ENCODE measurements around the gene LRRC28.

LRRC28 gene

GRCh38 chr15:99402014-99402729 is 150.9 kb downstream of the LRRC28 start:
- ATAC-seq, result no peak

DNA sequence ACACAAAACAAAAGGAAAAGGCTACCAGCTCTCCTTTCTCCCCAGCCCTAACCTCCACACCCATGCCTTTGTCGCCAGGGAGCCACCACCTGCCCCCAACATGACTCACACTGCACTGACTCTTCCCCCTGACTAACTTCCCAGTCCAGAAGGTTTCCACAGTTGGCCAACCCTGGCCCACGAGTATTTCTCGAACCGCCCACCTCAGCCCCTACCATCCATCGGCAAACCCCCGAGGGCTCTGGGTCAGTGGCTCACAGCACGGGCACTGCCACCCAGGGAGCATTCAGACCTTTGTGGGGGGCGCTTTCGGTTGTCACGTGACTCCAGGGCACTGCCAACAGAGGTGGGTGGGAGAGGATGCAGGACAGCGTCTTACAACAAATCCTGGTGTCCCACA is 152.3 kb downstream of the LRRC28 start:
- ATAC-seq, result no peak

DNA sequence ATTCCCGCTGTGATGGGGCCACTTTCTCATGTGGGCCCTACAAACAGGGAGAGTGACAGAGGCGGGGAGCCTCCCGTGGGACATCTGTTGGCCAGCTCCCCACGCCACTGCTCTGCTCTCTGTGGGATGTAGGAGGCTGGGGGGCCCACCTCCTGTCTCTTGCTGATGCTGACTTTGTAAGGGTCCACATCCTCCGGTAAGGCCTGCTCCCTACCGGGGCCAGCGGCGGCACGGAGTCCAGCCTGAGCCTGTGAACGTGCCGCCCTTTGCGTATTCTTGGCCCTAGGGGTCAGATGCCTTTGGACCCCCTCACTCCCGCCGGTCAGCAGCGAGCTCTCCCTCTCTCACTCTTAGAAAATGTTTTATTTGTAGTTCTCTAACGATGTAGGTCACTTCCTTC is 153.2 kb downstream of the LRRC28 start:
- no peak for ATAC-seq

GRCh38 chr15:99406120-99406519 is 154.8 kb downstream of the LRRC28 start:
- no peak for ATAC-seq

DNA sequence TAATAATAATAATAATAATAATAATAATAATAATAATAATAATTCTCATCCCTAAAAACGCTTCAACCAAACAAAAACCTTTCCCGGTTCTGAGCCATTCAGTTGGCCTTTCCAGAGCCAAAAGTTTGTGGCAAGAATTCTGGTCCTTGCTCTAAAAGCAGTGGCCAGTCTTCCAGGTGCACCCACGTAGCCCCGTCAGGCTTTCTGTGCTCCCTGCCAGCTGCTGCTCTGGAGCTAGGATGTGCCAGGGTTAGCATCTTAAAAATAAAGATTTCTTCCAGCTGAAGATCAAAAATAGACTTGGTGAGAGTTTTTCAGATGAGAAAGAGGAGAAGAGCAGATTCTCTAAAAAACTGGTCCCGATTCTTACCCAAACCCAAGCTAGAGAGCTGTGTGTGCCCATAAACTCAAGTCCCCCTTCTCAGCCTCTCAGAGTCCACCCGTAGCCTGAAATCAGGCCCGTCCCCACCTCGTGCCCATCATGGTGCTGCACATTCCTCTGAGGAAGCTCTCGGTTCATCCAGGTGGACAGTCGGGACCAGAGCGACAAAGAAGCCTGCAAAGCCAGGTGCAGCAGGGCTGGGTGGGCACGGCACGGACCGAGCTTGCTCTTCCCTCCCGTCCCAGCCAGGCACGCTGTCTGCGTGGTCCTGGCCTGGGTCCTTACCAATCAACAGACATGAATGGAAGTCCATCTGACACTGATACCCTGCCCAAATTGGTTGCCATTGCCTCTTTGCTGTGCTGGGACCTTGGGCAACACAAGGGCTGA is 155.6 kb downstream of the LRRC28 start:
- no peak for ATAC-seq

GRCh38 chr15:99407716-99408115 is 156.4 kb downstream of the LRRC28 start:
- ATAC-seq, result no peak

DNA sequence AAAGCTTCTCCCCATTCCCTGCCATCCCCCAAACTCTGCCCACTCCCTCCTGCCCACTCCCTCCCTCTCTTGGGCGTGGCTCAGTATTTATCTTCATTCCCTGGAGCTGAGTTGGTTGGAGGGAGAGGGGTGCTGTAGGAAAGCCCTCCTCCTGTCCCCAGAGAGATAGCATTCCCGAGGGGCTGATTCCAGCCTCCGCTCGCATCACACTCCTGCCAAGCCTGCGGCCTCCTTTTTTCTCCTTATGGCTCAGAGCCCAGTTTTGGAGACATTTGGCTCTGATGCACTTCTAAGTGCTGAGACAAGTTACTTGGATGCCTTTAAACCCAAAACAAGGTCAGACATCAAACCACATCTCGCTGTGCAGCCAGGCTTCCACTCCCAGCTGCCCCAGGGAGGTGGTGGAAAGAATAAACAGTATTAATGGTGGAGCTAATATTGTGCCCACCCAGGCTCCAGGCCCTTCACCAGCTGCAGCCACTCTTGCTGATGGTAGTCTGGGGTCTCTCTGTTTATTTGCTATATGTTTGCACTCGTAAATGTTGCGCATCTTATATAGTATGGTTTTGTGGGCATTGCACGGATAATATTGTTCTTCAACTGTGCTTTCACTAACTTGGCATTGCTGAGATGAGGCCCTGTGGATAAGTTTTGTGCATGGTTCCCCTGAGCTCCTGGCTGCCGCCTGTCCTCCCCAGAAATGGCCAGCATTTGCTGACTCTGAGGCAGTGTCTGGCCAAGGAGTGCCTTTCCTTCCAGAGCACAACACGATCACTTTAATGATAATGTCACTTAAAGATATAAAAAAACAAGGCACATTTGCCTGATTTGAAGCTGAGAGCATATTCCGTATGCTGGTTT is 157.2 kb downstream of the LRRC28 start:
- no peak for ATAC-seq

GRCh38 chr15:99409097-99409473 is 157.8 kb downstream of the LRRC28 start:
- no peak for ATAC-seq

GRCh38 chr15:99409560-99409959 is 158.3 kb downstream of the LRRC28 start:
- ATAC-seq, result no peak

DNA sequence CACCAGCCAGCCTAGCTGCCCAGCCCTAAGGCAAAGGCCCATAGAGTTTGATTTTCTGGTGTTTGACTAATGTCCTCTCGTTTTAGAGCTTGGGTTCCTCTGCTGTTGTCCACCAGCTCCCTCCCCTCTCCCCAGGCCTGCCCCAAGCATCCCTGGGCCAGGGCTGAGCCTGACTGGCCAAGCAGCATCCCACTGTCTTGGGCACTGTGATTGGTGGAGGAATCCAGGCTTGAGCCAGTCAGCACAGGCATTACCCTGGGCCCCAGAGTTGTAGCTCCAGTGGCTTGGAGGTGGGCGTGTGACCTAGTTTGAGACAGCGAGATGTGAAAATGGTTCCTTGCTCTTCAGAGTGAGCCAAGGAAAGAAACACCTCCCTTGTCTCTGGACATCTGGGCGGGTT is 159.2 kb downstream of the LRRC28 start:
- no peak for ATAC-seq

DNA sequence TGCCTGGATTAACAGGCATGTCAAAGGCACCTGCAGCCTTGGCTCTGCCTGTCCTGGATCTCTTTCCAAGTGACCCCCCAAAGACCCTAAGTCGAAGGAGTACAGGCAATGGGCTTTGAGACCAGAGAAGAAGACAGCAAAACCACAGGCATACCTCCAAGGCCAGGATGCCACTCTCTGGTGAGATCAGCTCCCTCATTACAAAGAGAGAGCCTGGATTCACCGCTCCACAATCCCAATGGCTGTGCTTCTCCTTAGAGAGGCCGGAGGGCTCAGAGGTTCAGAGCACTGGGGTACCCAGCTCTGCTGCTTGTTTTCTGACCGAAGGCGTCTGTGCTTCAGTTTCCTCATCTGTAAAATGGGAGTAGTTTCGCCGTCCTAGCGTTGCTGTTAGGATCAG is 160.0 kb downstream of the LRRC28 start:
- ATAC-seq, result no peak

DNA sequence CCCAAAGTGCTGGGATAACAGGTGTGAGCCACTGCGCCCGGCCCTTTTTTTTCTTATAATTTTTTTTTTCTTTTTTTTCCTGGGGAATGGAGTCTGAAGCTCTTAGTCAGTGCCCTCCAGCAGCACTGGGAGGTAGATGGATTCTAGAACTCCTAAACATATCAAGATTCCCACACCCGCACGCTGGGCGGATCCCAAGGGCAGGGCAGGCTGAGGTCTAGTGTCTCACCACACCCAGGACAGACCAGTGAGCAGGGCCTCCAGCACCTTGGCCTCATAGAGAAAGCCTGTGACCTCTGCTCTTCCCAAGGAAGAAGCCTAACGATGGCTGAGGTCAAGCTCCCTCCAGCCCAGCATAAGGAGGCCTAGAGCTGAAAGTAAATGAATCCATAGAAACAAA is 160.8 kb downstream of the LRRC28 start:
- ATAC-seq, result no peak

- ATAC-seq, result no peak
These were observed 161.3 kb downstream of the LRRC28 start for GRCh38 chr15:99412626-99413025.

DNA sequence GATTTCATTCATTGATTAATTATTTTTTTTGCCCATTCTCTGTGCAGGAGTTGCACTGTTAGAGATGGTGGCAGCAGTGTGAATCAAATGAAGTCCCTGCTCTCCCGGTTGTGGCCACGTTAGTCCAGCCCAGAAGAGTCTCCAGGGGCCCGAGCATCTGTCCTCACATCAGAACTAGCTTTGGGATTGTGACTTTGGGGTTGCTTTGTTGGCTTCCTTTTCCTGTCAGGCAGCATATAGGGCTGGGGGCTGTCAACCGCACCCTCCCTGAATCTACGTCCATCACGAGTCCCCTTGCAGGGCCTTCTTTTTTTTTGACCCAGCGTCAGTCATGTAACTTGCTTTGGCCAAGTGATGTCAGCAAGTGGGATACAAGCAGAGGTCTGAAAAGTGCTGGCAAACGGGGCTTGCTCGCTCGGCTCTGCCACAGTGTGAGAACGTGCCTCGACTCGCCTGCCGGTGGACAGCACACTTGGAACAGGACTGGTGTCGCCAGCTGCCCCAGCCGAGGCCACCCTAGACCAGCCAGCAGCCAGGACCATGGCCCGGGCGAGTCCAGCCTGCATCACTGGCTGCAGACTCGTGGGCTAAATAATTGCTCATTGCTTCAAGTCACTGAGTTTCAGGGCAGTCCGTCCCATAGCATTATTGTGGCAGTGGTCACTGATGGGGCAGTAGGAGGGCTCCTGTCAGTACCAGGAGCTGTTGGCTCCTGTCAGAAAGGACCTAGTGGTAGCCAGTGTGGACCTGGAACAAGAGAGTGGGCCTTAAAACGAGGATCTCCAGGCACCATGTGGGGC is 162.9 kb downstream of the LRRC28 start:
- ATAC-seq, result no peak

GRCh38 chr15:99414755-99415731 is 163.8 kb downstream of the LRRC28 start:
- no peak for ATAC-seq

GRCh38 chr15:99416191-99417188 is 165.2 kb downstream of the LRRC28 start:
- ATAC-seq, result no peak

DNA sequence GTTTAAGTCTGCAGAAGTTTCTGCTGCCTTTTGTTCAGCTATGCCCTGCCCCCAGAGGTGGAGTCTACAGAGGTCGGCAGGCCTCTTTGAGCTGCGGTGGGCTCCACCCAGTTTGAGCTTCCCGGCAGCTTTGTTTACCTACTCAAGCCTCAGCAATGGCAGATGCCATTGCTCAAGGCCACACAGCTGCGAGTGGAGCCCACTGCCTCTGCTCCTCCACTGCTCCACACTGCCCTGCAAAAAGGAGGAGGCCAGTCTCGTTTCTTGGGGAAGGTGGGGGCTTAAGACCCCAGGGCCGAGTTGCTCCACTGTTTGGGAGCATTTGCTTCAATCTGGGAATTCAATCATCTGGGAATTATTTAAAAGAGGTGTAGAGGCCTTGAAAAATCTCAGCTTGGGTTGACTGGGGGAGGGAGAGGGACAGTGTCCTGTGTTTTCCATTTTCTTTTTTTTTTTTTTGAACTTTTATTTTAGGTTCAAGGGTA is 169.9 kb downstream of the LRRC28 start:
- ATAC-seq, result no peak

DNA sequence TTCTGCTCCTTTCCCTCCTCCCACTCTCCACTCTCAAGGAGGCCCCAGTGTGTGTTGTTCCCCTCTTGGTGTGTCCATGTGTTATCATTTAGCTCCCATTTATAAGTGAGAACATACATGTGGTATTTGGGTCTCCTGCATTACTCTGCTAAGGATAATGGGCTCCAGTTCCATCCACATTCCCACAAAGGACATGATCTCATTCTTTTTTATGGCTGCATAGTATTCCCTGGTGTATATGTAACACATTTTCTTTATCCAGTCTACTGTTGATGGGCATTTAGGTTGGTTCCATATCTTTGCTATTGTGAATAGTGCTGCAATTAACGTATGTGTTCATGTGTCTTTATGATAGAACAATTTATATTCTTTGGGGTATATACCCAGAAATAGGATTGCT is 170.5 kb downstream of the LRRC28 start:
- ATAC-seq, result no peak

DNA sequence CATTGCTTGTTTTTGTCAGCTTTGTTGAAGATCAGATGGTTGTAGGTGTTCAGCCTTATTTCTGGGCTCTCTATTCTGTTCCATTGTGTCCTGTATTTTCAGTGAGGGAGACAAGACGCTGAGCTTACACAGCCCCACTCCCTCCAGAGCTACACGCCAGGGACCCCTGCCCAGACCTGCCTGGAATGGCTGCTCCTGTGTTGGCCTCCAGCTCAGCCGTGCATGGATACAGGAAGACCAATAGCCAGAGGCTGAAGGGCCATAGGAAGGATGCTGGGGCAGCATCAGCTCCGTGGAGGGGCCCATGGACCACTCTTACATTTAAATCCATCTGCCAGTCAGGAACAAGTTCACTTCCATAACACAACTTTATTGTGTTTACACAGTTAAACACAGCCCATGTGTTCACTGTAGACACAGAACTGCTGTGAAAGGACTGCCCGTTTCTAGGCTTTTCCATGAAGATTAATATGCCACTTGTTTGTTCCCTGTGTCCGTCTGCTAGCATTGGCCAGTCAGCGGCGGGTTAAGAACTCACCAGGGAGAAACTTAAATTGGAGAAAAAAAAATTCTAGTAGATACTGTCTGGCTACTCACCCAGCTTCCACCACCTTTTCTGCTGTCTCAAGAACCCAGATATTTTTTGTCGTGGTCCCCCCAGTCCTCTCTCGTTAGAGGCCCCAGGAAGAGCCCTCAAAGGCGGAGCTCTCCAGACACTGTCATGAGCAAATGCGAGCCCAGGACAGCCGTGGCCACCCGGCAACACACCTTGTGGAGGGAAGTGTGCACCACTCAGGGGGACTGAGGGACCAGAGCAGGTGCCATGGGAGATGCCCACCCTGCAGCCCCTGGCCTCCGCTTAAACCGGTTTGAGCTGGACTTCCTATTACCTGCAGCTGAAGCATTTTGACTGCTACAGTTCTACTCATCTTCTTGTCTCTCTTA is 172.2 kb downstream of the LRRC28 start:
- no peak for ATAC-seq
